Activated CD4-positive, alpha-beta memory T cell treated with anti-CD3 and anti-CD28 coated beads, Interleukin-2, amount 10 ng/mL, durations not matched to agents 7 days and 5 days (primary cell): Measurements from ENCODE around the gene AHI1. TPM values are rescaled to one million over a fixed set of nuclear protein-coding genes. Genes with fewer than 3 reads are reported as not detected.
A peak's percentile ranks its signal among the peaks of the same experiment; 100 is the strongest.

Experiments
- CTCF ChIA-PET: fragments of 350-600 bp; sonication (Branson Sonifier 250); formaldehyde crosslinking; loops from one replicate; lab custom pipeline; 2021; ENCODE audit warnings: antibody characterized with exemption, inconsistent platforms; lab: Charles Lee
- POLR2A ChIA-PET: fragments of 350-600 bp; sonication (Branson Sonifier 250); formaldehyde crosslinking; loops from one replicate; lab custom pipeline; 2021; ENCODE audit warnings: antibody characterized with exemption; lab: Charles Lee
- DNase-seq: peaks from one replicate; pipeline ENCODE4 v3.0.0-alpha.2; 2020
- H3K27ac Mint-ChIP-seq: one replicate; pipeline ENCODE4 v1.8.0; 2021; ENCODE audit warnings: mild to moderate bottlenecking, mixed read lengths
- H3K27me3 Mint-ChIP-seq: one replicate; pipeline ENCODE4 v1.8.0; 2021; ENCODE audit warnings: mixed read lengths
- H3K36me3 Mint-ChIP-seq: one replicate; pipeline ENCODE4 v1.8.0; 2021; ENCODE audit warnings: low read depth, mixed read lengths
- H3K4me1 Mint-ChIP-seq: one replicate; pipeline ENCODE4 v1.8.0; 2021; ENCODE audit warnings: mixed read lengths
- H3K4me3 Mint-ChIP-seq: one replicate; pipeline ENCODE4 v1.8.0; 2021; ENCODE audit warnings: mild to moderate bottlenecking, mixed read lengths
- H3K9me3 Mint-ChIP-seq: one replicate; pipeline ENCODE4 v1.8.0; 2021; ENCODE audit warnings: mixed read lengths
- total RNA-seq, 2 experiments: library from RNA; stranded (reverse); gene quantifications; one replicate each; pipeline ENCODE4 v1.2.3, GENCODE V29; 2021

AHI1 gene
- total RNA-seq, 2 experiments from 2014 or later: 18.5 to 21.5 TPM

- CTCF ChIA-PET: interaction anchor here (1.2 kb wide), 1 partner anchor 434 kb away, joined by 3 read pairs; no protein-coding TSS in a partner anchor
- no peak overlapping the region for H3K4me3 Mint-ChIP-seq
- no peak overlapping the region for H3K27ac Mint-ChIP-seq
- H3K4me1 Mint-ChIP-seq: no peaks in the 10 kb centered on the region
- no peak for DNase-seq
- peaks cover 21% of the 10 kb centered on the region for H3K9me3 Mint-ChIP-seq
- no peaks in the 10 kb centered on the region for H3K27me3 Mint-ChIP-seq
- POLR2A ChIA-PET: no interaction called here
- peaks cover 41% of the 10 kb centered on the region for H3K36me3 Mint-ChIP-seq
Observed at GRCh38 chr6:135475292-135475886, 22.2 kb downstream of the AHI1 start.

GRCh38 chr6:135474362-135474761 lies 23.2 kb downstream of the AHI1 start:
- Mint-ChIP-seq H3K27ac (no peak overlapping the region), H3K4me3 (no peak overlapping the region), H3K36me3 (peaks cover 35% of the 10 kb centered on the region), H3K9me3 (peaks cover 12% of the 10 kb centered on the region), H3K27me3 (no peaks in the 10 kb centered on the region), H3K4me1 (no peaks in the 10 kb centered on the region)
- POLR2A ChIA-PET: no interaction called here
- CTCF ChIA-PET: interaction anchor here (0.6 to 1.2 kb wide), 2 partner anchors 435 to 800 kb away, joined by 3 read pairs; no protein-coding TSS in a partner anchor
- no peak for DNase-seq

- Mint-ChIP-seq H3K27ac (no peak overlapping the region), H3K27me3 (no peaks in the 10 kb centered on the region), H3K4me1 (peaks cover 5% of the 10 kb centered on the region), H3K4me3 (no peak overlapping the region), H3K36me3 (peaks cover 30% of the 10 kb centered on the region), H3K9me3 (no peaks in the 10 kb centered on the region)
- ChIA-PET POLR2A (no interaction called here), CTCF (no interaction called here)
- DNase-seq: no peak
Observed at GRCh38 chr6:135465903-135466302, 31.6 kb downstream of the AHI1 start.

- H3K36me3 Mint-ChIP-seq: peaks cover 26% of the 10 kb centered on the region
- CTCF ChIA-PET: no interaction called here
- peaks cover 5% of the 10 kb centered on the region for H3K4me1 Mint-ChIP-seq
- no peak overlapping the region for H3K4me3 Mint-ChIP-seq
- H3K27ac Mint-ChIP-seq: no peak overlapping the region
- POLR2A ChIA-PET: no interaction called here
- H3K9me3 Mint-ChIP-seq: no peaks in the 10 kb centered on the region
- DNase-seq: no peak
- no peaks in the 10 kb centered on the region for H3K27me3 Mint-ChIP-seq
Observed at GRCh38 chr6:135465307-135465706, 32.2 kb downstream of the AHI1 start.

GRCh38 chr6:135464634-135465033 lies 32.9 kb downstream of the AHI1 start:
- H3K4me1 Mint-ChIP-seq: peaks cover 5% of the 10 kb centered on the region
- H3K27me3 Mint-ChIP-seq: no peaks in the 10 kb centered on the region
- CTCF ChIA-PET: no interaction called here
- no peak overlapping the region for H3K4me3 Mint-ChIP-seq
- no peak overlapping the region for H3K27ac Mint-ChIP-seq
- no peak for DNase-seq
- no peaks in the 10 kb centered on the region for H3K9me3 Mint-ChIP-seq
- H3K36me3 Mint-ChIP-seq: peaks cover 24% of the 10 kb centered on the region
- POLR2A ChIA-PET: no interaction called here

- Mint-ChIP-seq H3K4me1 (peaks cover 5% of the 10 kb centered on the region), H3K36me3 (peaks cover 26% of the 10 kb centered on the region), H3K27me3 (no peaks in the 10 kb centered on the region), H3K4me3 (no peak overlapping the region), H3K27ac (no peak overlapping the region), H3K9me3 (no peaks in the 10 kb centered on the region)
- ChIA-PET CTCF (no interaction called here), POLR2A (no interaction called here)
- no peak for DNase-seq
Observed at GRCh38 chr6:135461208-135461607, 36.3 kb downstream of the AHI1 start.

GRCh38 chr6:135458051-135458450 lies 39.5 kb downstream of the AHI1 start:
- DNase-seq: no peak
- ChIA-PET POLR2A (interaction anchor here (0.9 kb wide), 1 partner anchor 18 kb away, joined by 3 read pairs; no protein-coding TSS in a partner anchor), CTCF (no interaction called here)

GRCh38 chr6:135451617-135452190 lies 45.8 kb downstream of the AHI1 start:
- DNase-seq: no peak
- H3K36me3 Mint-ChIP-seq: peaks cover 2% of the 10 kb centered on the region
- no peaks in the 10 kb centered on the region for H3K27me3 Mint-ChIP-seq
- CTCF ChIA-PET: interaction anchor here (1.3 to 2.8 kb wide), 5 partner anchors 11 to 866 kb away, joined by 3 to 17 read pairs (median 4); no protein-coding TSS in a partner anchor
- no peak overlapping the region for H3K27ac Mint-ChIP-seq
- H3K4me3 Mint-ChIP-seq: no peak overlapping the region
- H3K9me3 Mint-ChIP-seq: no peaks in the 10 kb centered on the region
- POLR2A ChIA-PET: no interaction called here
- peaks cover 7% of the 10 kb centered on the region for H3K4me1 Mint-ChIP-seq

More at GRCh38 chr6:135458051-135458450, 39.5 kb downstream of the AHI1 start:
- no peak overlapping the region for H3K4me3 Mint-ChIP-seq
- H3K9me3 Mint-ChIP-seq: no peaks in the 10 kb centered on the region
- H3K27ac Mint-ChIP-seq: no peak overlapping the region
- no peaks in the 10 kb centered on the region for H3K4me1 Mint-ChIP-seq
- peaks cover 10% of the 10 kb centered on the region for H3K36me3 Mint-ChIP-seq
- H3K27me3 Mint-ChIP-seq: no peaks in the 10 kb centered on the region

GRCh38 chr6:135449246-135449645 lies 48.3 kb downstream of the AHI1 start:
- no peak for DNase-seq
- ChIA-PET CTCF (interaction anchor here (0.6 to 2.9 kb wide), 5 partner anchors 9 to 777 kb away, joined by 3 to 17 read pairs (median 8); no protein-coding TSS in a partner anchor), POLR2A (interaction anchor here (1.3 kb wide), 1 partner anchor 11 kb away, joined by 3 read pairs; no protein-coding TSS in a partner anchor)
- H3K9me3 Mint-ChIP-seq: no peaks in the 10 kb centered on the region
- peaks cover 3% of the 10 kb centered on the region for H3K36me3 Mint-ChIP-seq
- no peak overlapping the region for H3K27ac Mint-ChIP-seq
- H3K4me1 Mint-ChIP-seq: peaks cover 7% of the 10 kb centered on the region
- no peak overlapping the region for H3K4me3 Mint-ChIP-seq
- no peaks in the 10 kb centered on the region for H3K27me3 Mint-ChIP-seq

- no peaks in the 10 kb centered on the region for H3K9me3 Mint-ChIP-seq
- DNase-seq: no peak
- H3K27ac Mint-ChIP-seq: peak overlapping the region; percentile 19
- CTCF ChIA-PET: interaction anchor here (0.6 to 1.6 kb wide), 9 partner anchors 9 to 500 kb away, joined by 3 to 4 read pairs (median 3); no protein-coding TSS in a partner anchor
- H3K4me3 Mint-ChIP-seq: peak overlapping the region; percentile 36
- POLR2A ChIA-PET: interaction anchor here (1.2 to 1.5 kb wide), 2 partner anchors 18 to 850 kb away, joined by 3 to 6 read pairs; partner anchors contain the start of gene BCLAF1
- H3K27me3 Mint-ChIP-seq: no peaks in the 10 kb centered on the region
- peaks cover 8% of the 10 kb centered on the region for H3K36me3 Mint-ChIP-seq
- peaks cover 20% of the 10 kb centered on the region for H3K4me1 Mint-ChIP-seq
Observed at GRCh38 chr6:135440087-135440792, 57.3 kb downstream of the AHI1 start.

GRCh38 chr6:135439549-135439948 lies 58.0 kb downstream of the AHI1 start:
- no peaks in the 10 kb centered on the region for H3K9me3 Mint-ChIP-seq
- peak overlapping the region; percentile 10 for H3K27ac Mint-ChIP-seq
- H3K4me1 Mint-ChIP-seq: peaks cover 23% of the 10 kb centered on the region
- POLR2A ChIA-PET: interaction anchor here (1.2 to 1.5 kb wide), 2 partner anchors 18 to 850 kb away, joined by 3 to 6 read pairs; partner anchors contain the start of gene BCLAF1
- H3K27me3 Mint-ChIP-seq: no peaks in the 10 kb centered on the region
- H3K36me3 Mint-ChIP-seq: peaks cover 12% of the 10 kb centered on the region
- DNase-seq: no peak
- peak overlapping the region; percentile 9 for H3K4me3 Mint-ChIP-seq
- CTCF ChIA-PET: interaction anchor here (0.6 to 1.6 kb wide), 7 partner anchors 9 to 418 kb away, joined by 3 to 4 read pairs (median 3); no protein-coding TSS in a partner anchor

GRCh38 chr6:135438907-135439535 lies 58.5 kb downstream of the AHI1 start:
- no peak for DNase-seq
- no peaks in the 10 kb centered on the region for H3K9me3 Mint-ChIP-seq
- no peaks in the 10 kb centered on the region for H3K27me3 Mint-ChIP-seq
- peak overlapping the region; percentile 10 for H3K27ac Mint-ChIP-seq
- POLR2A ChIA-PET: no interaction called here
- peaks cover 23% of the 10 kb centered on the region for H3K4me1 Mint-ChIP-seq
- peaks cover 10% of the 10 kb centered on the region for H3K36me3 Mint-ChIP-seq
- CTCF ChIA-PET: interaction anchor here (1.1 to 1.6 kb wide), 4 partner anchors 281 to 417 kb away, joined by 3 to 4 read pairs (median 3); no protein-coding TSS in a partner anchor
- H3K4me3 Mint-ChIP-seq: peak overlapping the region; percentile 9
